GM12878 (cell line): ENCODE data around the gene DRD2. TPM values are rescaled to one million over a fixed set of nuclear protein-coding genes. Genes with fewer than 3 reads are reported as not detected.

Source experiments
- ATAC-seq: fragments of 200-7000 bp; cut with Tn5 transposase; 3 replicates; pipeline ENCODE4 v1.9.1; 2020; ENCODE audit warnings: mild to moderate bottlenecking, moderate library complexity
- BruUV-seq: library from RNA; stranded (reverse); fragments of 400-500 nt; replicated peaks from 2 replicates; lab custom pipeline; 2021; lab: Mats Ljungman, UMichigan
- CTCF ChIA-PET: fragments of 300-600 bp; sonication (Branson Sonifier 250); formaldehyde crosslinking; extraction: SDS; loops from one replicate; lab custom pipeline; 2021; ENCODE audit warnings: inconsistent platforms; lab: Yijun Ruan, JAX
- POLR2A ChIA-PET: fragments of 350-600 bp; formaldehyde crosslinking; extraction: SDS; loops from one replicate; lab custom pipeline; 2021; ENCODE audit warnings: inconsistent platforms; lab: Charles Lee
- RAD21 ChIA-PET: fragments of 300-600 bp; sonication (Branson Sonifier 250); formaldehyde crosslinking; loops from one replicate; lab custom pipeline; 2023; ENCODE audit warnings: antibody characterized with exemption; ENCODE audit not compliant: unreplicated experiment; lab: Charles Lee
- SMC1A ChIA-PET: fragments of 300-600 bp; sonication (Branson Sonifier 250); formaldehyde crosslinking; loops from one replicate; lab custom pipeline; 2023; ENCODE audit not compliant: unreplicated experiment, uncharacterized antibody; lab: Charles Lee
- DNase-seq: peaks from one replicate; pipeline ENCODE4 v3.0.0-alpha.2; 2011; ENCODE audit warnings: low read depth, low spot score
- FAIRE-seq: peaks from 3 replicates; lab custom pipeline; 2011; peaks lifted over from hg19 to GRCh38; lab: Jason Lieb, UNC
- H2AFZ ChIP-seq: 2 replicates; pipeline ENCODE4 v1.6.0; 2011; ENCODE audit warnings: low read depth, low read length, control low read depth; ENCODE audit not compliant: control insufficient read depth
- H3K27ac ChIP-seq: 2 replicates; pipeline ENCODE4 v1.5.1; 2011; ENCODE audit warnings: control low read depth; ENCODE audit not compliant: control insufficient read depth, insufficient read depth
- H3K27me3 ChIP-seq, 2 experiments: replicated peaks in 1 of 2; 2 replicates each; pipeline versions ENCODE4 v1.6.0 to v1.6.1; 2011; ENCODE audit warnings: low read length in 1 of 2; ENCODE audit not compliant: control insufficient read depth in 2 of 2, insufficient read depth in 2 of 2
- H3K36me3 ChIP-seq, 2 experiments: 2 replicates each; pipeline ENCODE4 v1.5.1; 2011; ENCODE audit warnings: low read length in 1 of 2; ENCODE audit not compliant: control insufficient read depth in 2 of 2, insufficient read depth in 2 of 2
- H3K4me1 ChIP-seq: 2 replicates; pipeline ENCODE4 v1.6.1; 2011; ENCODE audit warnings: mild to moderate bottlenecking, low read length, moderate library complexity, mixed read lengths; ENCODE audit not compliant: control insufficient read depth, insufficient read depth
- H3K4me2 ChIP-seq: 2 replicates; pipeline ENCODE4 v1.6.0; 2011; ENCODE audit warnings: control low read depth; ENCODE audit not compliant: control insufficient read depth, insufficient read depth
- H3K4me3 ChIP-seq: fragments of 200-600 bp; sonication (generic); 2 replicates; pipeline ENCODE4 v1.5.1; 2016
- H3K79me2 ChIP-seq: 2 replicates; pipeline ENCODE4 v1.6.0; 2011; ENCODE audit warnings: low read length; ENCODE audit not compliant: control insufficient read depth, insufficient read depth
- H3K9ac ChIP-seq: 2 replicates; pipeline ENCODE4 v1.8.0; 2011; ENCODE audit warnings: low read length, control low read depth, mixed read lengths; ENCODE audit not compliant: control insufficient read depth, insufficient read depth
- H3K9me3 ChIP-seq: replicated peaks from 3 replicates; pipeline ENCODE4 v1.5.1; 2011; ENCODE audit warnings: mild to moderate bottlenecking, low read length; ENCODE audit not compliant: control insufficient read depth, insufficient read depth
- H4K20me1 ChIP-seq: 2 replicates; pipeline ENCODE4 v1.6.0; 2011; ENCODE audit not compliant: control insufficient read depth, insufficient read depth
- BCL11A ChIP-seq: IDR thresholded peaks from 2 replicates; pipeline ENCODE4 v1.6.1; 2011; ENCODE audit warnings: low read depth, low read length
- CREM ChIP-seq: IDR thresholded peaks from 2 replicates; pipeline ENCODE4 v1.6.1; 2014; ENCODE audit warnings: antibody characterized with exemption, low read depth
- EP300 ChIP-seq, 2 experiments: fragments of 150-350 bp in 1 of 2; IDR thresholded peaks; 2 replicates each; pipeline ENCODE4 v1.6.1; 2011 to 2012; ENCODE audit warnings: low read depth in 2 of 2, low read length in 2 of 2, borderline replicate concordance in 1 of 2, improper control_type of control experiment in 1 of 2, inconsistent platforms in 1 of 2; ENCODE audit not compliant: control insufficient read depth in 1 of 2
- EZH2 ChIP-seq: IDR thresholded peaks from 2 replicates; pipeline ENCODE4 v1.6.1; 2012; ENCODE audit warnings: low read depth, mild to moderate bottlenecking, control low read depth, inconsistent platforms, low read length, borderline replicate concordance; ENCODE audit not compliant: control insufficient read depth
- HCFC1 ChIP-seq: fragments of 150-350 bp; IDR thresholded peaks from 2 replicates; pipeline ENCODE4 v1.6.1; 2014; ENCODE audit warnings: low read length
- IRF4 ChIP-seq: IDR thresholded peaks from 2 replicates; pipeline ENCODE4 v1.6.1; 2011; ENCODE audit warnings: low read depth, low read length
- JUNB ChIP-seq: IDR thresholded peaks from 2 replicates; pipeline ENCODE4 v1.6.1; 2016; ENCODE audit warnings: antibody characterized with exemption, mild to moderate bottlenecking
- RBBP5 ChIP-seq: fragments of 200-600 bp; sonication (generic); conservative IDR thresholded peaks from 2 replicates; pipeline ENCODE4 v1.6.1; 2016
- SMAD1 ChIP-seq: fragments of 450-650 bp; IDR thresholded peaks from 2 replicates; pipeline ENCODE4 v1.6.1; 2018; ENCODE audit warnings: mild to moderate bottlenecking, low read depth; ENCODE audit not compliant: partially characterized antibody
- TAF1 ChIP-seq: IDR thresholded peaks from 2 replicates; pipeline ENCODE4 v1.6.1; 2011; ENCODE audit warnings: mild to moderate bottlenecking, low read depth, low read length, borderline replicate concordance
- TCF7 ChIP-seq: IDR thresholded peaks from 2 replicates; pipeline ENCODE4 v1.6.1; 2014; ENCODE audit warnings: antibody characterized with exemption, borderline replicate concordance
- WRNIP1 ChIP-seq: IDR thresholded peaks from 2 replicates; pipeline ENCODE4 v1.6.1; 2011; ENCODE audit warnings: low read depth, low read length, improper control_type of control experiment, borderline replicate concordance
- ZNF24 ChIP-seq: fragments of 450-650 bp; IDR thresholded peaks from 2 replicates; pipeline ENCODE4 v1.6.1; 2017; ENCODE audit warnings: antibody characterized with exemption, mild to moderate bottlenecking
- WGBS: methylation state at CpG from one replicate; pipeline ENCODE4 v1.1.6; 2016; ENCODE audit warnings: low lambda C conversion rate; ENCODE audit not compliant: insufficient replicate concordance, insufficient coverage; ENCODE audit errors: missing lambda C conversion rate; 5-methylcytosine and 5-hydroxymethylcytosine counted together
- in situ Hi-C: fragments of 300-500 bp; cut with MboI; formaldehyde crosslinking; loops from 9 replicates; pipeline ENCODE4 v1.14.3; 2018; ENCODE audit warnings: mixed read lengths
- intact Hi-C: fragments of 100-400 bp; cut with micrococcal nuclease; formaldehyde crosslinking; loops from one replicate; pipeline ENCODE4 v1.14.2; 2022; ENCODE audit not compliant: unreplicated experiment
- polyA plus RNA-seq, 11 experiments: library from polyadenylated mRNA; depleted of rRNA in 4 of 11; unstranded in 6 of 11; stranded (reverse) in 5 of 11; fragments of >200 nt; fragmentation: Nextera tagmentation in 4 of 11; fragmentation: Illumina TruSeq in 1 of 11; extraction: Ambion mirVana in 4 of 11; extraction: Trizol in 1 of 11; gene quantifications; 1 replicate in 1 of 11; 2 replicates in 10 of 11; pipeline versions ENCODE4 v1.2.1 to v1.2.3, GENCODE V29; 2011 to 2016; ENCODE audit warnings: inconsistent platforms in 2 of 11, missing spikeins in 2 of 11, low read depth in 1 of 11
- total RNA-seq, 4 experiments: library from RNA; depleted of rRNA in 3 of 4; stranded (reverse); fragments of >200 nt in 3 of 4; fragmentation: Illumina TruSeq in 1 of 4; extraction: Trizol in 1 of 4; gene quantifications; 2 replicates each; pipeline versions ENCODE4 v1.2.1 to v1.2.3, GENCODE V29; 2013 to 2021
- TF ChIP-seq, protein P1 (sequence below): fragments of 450-650 bp; IDR thresholded peaks from 2 replicates; pipeline ENCODE4 v1.6.1; 2017; ENCODE audit warnings: borderline replicate concordance
- TF ChIP-seq, protein P2 (sequence below): fragments of 450-650 bp; IDR thresholded peaks from 2 replicates; pipeline ENCODE4 v1.6.1; 2016; ENCODE audit warnings: mild to moderate bottlenecking

DRD2 gene
- total and polyA plus RNA-seq, 10 of the 15 experiments (the other 5 are each of a cell fraction or from before 2014, with no cell fraction given): not detected

DNA sequence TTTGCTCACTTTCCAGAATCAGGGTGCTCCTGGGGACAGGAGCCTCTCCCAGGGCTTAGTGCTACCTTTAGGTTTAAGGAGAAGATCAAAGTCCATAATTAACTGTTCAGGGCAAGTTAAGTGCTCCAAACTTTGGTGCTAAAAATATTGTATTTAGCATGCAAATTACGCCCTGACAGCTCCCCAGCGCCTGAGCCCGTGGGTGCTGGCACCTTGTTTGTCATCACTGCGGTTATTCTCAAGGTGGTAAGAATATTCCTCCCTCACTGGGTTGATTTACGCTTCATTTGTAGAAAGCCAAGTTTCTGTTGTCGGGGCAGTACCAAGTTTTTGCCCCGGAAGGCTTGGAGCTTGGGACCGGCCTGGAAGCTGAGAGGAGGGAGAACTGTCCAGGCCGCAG, 66.3 kb downstream of the DRD2 start:
- POLR2A ChIA-PET: no interaction called here
- no peak overlapping the region for H2AFZ ChIP-seq
- SMC1A ChIA-PET: no interaction called here
- FAIRE-seq (no peak), DNase-seq (no peak), ATAC-seq (no peak)
- in situ Hi-C loops: no loop called here
- H3K79me2 ChIP-seq: no peaks in the 10 kb centered on the region
- no TSS peak for BruUV-seq
- no peaks in the 10 kb centered on the region for H3K36me3 ChIP-seq
- TF ChIP-seq EZH2 (no peak), JUNB (no peak), EP300 (IDR thresholded peaks at IDR 0.05; ENCODE audit: borderline replicate concordance in 1 of 2, control insufficient read depth in 1 of 2, low read depth in 2 of 2, low read length in 2 of 2) (no peak), WRNIP1 (no peak), TAF1 (no peak), SMAD1 (no peak), CREM (no peak), ZNF24 (no peak), TCF7 (no peak), BCL11A (no peak), IRF4 (no peak), HCFC1 (no peak), RBBP5 (no peak)
- TF ChIP-seq, protein P1, sequence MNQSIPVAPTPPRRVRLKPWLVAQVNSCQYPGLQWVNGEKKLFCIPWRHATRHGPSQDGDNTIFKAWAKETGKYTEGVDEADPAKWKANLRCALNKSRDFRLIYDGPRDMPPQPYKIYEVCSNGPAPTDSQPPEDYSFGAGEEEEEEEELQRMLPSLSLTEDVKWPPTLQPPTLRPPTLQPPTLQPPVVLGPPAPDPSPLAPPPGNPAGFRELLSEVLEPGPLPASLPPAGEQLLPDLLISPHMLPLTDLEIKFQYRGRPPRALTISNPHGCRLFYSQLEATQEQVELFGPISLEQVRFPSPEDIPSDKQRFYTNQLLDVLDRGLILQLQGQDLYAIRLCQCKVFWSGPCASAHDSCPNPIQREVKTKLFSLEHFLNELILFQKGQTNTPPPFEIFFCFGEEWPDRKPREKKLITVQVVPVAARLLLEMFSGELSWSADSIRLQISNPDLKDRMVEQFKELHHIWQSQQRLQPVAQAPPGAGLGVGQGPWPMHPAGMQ: no peak
- TF ChIP-seq, protein P2, sequence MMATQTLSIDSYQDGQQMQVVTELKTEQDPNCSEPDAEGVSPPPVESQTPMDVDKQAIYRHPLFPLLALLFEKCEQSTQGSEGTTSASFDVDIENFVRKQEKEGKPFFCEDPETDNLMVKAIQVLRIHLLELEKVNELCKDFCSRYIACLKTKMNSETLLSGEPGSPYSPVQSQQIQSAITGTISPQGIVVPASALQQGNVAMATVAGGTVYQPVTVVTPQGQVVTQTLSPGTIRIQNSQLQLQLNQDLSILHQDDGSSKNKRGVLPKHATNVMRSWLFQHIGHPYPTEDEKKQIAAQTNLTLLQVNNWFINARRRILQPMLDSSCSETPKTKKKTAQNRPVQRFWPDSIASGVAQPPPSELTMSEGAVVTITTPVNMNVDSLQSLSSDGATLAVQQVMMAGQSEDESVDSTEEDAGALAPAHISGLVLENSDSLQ: no peak
- RAD21 ChIA-PET: no interaction called here
- H3K4me1 ChIP-seq: no peaks in the 10 kb centered on the region
- no peaks in the 10 kb centered on the region; the same call in 1 of the 2 replicates for H4K20me1 ChIP-seq
- H3K4me3 ChIP-seq: no peak overlapping the region
- no peak overlapping the region for H3K4me2 ChIP-seq
- H3K9ac ChIP-seq: no peak overlapping the region
- CTCF ChIA-PET: no interaction called here
- intact Hi-C loops: no loop called here
- H3K27me3 ChIP-seq: peaks cover 0 to 6% of the 10 kb centered on the region in 2 experiments; a peak in 2 of 4 replicates
- 9% methylated on average over 9 of the region's 9 CpGs for WGBS
- H3K27ac ChIP-seq: no peak overlapping the region
- no peaks in the 10 kb centered on the region for H3K9me3 ChIP-seq
